GM19468 (cell line): ENCODE measurements around the gene TSPAN9.
A peak's percentile ranks its signal among the peaks of the same experiment; 100 is the strongest.

ENCODE experiments used
- ATAC-seq: cut with Tn5 transposase; IDR thresholded peaks from one replicate; pipeline ENCODE4 v1.9.1; 2021; ENCODE audit warnings: mild to moderate bottlenecking, moderate library complexity, moderate number of reproducible peaks; ENCODE audit not compliant: unreplicated experiment; ENCODE audit errors: extremely low read depth

TSPAN9 gene

GRCh38 chr12:3173008-3173553 is 95.9 kb downstream of the TSPAN9 start:
- no peak for ATAC-seq

GRCh38 chr12:3173912-3174311 is 96.7 kb downstream of the TSPAN9 start:
- no peak for ATAC-seq

- ATAC-seq, result no peak
Observed at GRCh38 chr12:3175238-3175637, 98.1 kb downstream of the TSPAN9 start.

- no peak for ATAC-seq
Observed at GRCh38 chr12:3176754-3177153, 99.6 kb downstream of the TSPAN9 start.

GRCh38 chr12:3177778-3178425 is 100.7 kb downstream of the TSPAN9 start:
- ATAC-seq, result no peak

GRCh38 chr12:3178671-3179313 is 101.6 kb downstream of the TSPAN9 start:
- no peak for ATAC-seq

- no peak for ATAC-seq
Observed at GRCh38 chr12:3179731-3180130, 102.6 kb downstream of the TSPAN9 start.

GRCh38 chr12:3182426-3182825 is 105.2 kb downstream of the TSPAN9 start:
- ATAC-seq, result no peak

- ATAC-seq, result no peak
Observed at GRCh38 chr12:3184485-3184884, 107.3 kb downstream of the TSPAN9 start.

GRCh38 chr12:3185260-3185870 is 108.2 kb downstream of the TSPAN9 start:
- ATAC-seq, result no peak

- ATAC-seq, result peak; percentile 35
Observed at GRCh38 chr12:3186546-3187215, 109.5 kb downstream of the TSPAN9 start.

- no peak for ATAC-seq
Observed at GRCh38 chr12:3187846-3188770, 110.9 kb downstream of the TSPAN9 start.

- ATAC-seq, result no peak
Observed at GRCh38 chr12:3189282-3189681, 112.1 kb downstream of the TSPAN9 start.

- no peak for ATAC-seq
Observed at GRCh38 chr12:3190101-3190500, 112.9 kb downstream of the TSPAN9 start.

GRCh38 chr12:3191450-3191849 is 114.3 kb downstream of the TSPAN9 start:
- ATAC-seq, result no peak

- no peak for ATAC-seq
Observed at GRCh38 chr12:3192221-3192620, 115.0 kb downstream of the TSPAN9 start.

- ATAC-seq, result no peak
Observed at GRCh38 chr12:3193131-3193530, 116.0 kb downstream of the TSPAN9 start.

- no peak for ATAC-seq
Observed at GRCh38 chr12:3193755-3194154, 116.6 kb downstream of the TSPAN9 start.

- no peak for ATAC-seq
Observed at GRCh38 chr12:3195337-3195736, 118.2 kb downstream of the TSPAN9 start.
